Gastroesophageal sphincter (tissue), 3 donors: ENCODE results near the gene PIGK.

Experiments used
- CTCF ChIP-seq, 4 experiments: fragments of 200-600 bp in 2 of 4; fragments of 450-650 bp in 2 of 4; sonication (generic) in 1 of 4; IDR thresholded peaks; one replicate each; pipeline ENCODE4 v1.5.1; 2017 to 2019; ENCODE audit warnings: antibody characterized with exemption in 4 of 4, mild to moderate bottlenecking in 2 of 4, moderate library complexity in 2 of 4
- POLR2A ChIP-seq, 2 donors: fragments of 450-650 bp; IDR thresholded peaks; one replicate each; pipeline ENCODE4 v1.6.1; 2017; ENCODE audit warnings: antibody characterized with exemption in 2 of 2, mild to moderate bottlenecking in 2 of 2, moderate library complexity in 1 of 2

- TF ChIP-seq POLR2A (IDR thresholded peaks at IDR 0.05) (no peak), CTCF (IDR thresholded peaks at IDR 0.05) (no peak)
Observed at GRCh38 chr1:77139389-77139788, 79.8 kb downstream of the PIGK start.
